ENCODE data around the gene ATP23. TPM values are rescaled to one million over a fixed set of nuclear protein-coding genes. Genes with fewer than 3 reads are reported as not detected.

ATP23 gene
- total and polyA plus RNA-seq, 10 of the 15 experiments (the other 5 are each of a cell fraction or from before 2014, with no cell fraction given) = 1.6 to 28.1 (median 15.1) TPM

GRCh38 chr12:57893431-57894353, 47.7 kb upstream of the ATP23 start (continued):
- no peak for TF ChIP-seq BACH1 (IDR thresholded peaks at IDR 0.05; ENCODE audit: borderline replicate concordance)
- TF ChIP-seq PML (IDR thresholded peaks at IDR 0.05; ENCODE audit: low read length) = no peak
- TF ChIP-seq IRF4 (IDR thresholded peaks at IDR 0.05; ENCODE audit: low read depth, low read length) = no peak
- no peak for TF ChIP-seq NRF1 (conservative IDR thresholded peaks at IDR 0.05; ENCODE audit: low read depth, low read length)
- no peak for TF ChIP-seq EZH2 (IDR thresholded peaks at IDR 0.05; ENCODE audit: borderline replicate concordance, control insufficient read depth, low read depth, low read length)
- peak in 1 of 2 experiments; percentile 33; a peak in 1 of 4 replicates for TF ChIP-seq IKZF2 (IDR thresholded peaks at IDR 0.05)
- peak; percentile 33; the same call in 1 of the 2 replicates for TF ChIP-seq RUNX3 (IDR thresholded peaks at IDR 0.05; ENCODE audit: low read length)
- no peak for TF ChIP-seq ZBTB11 (CRISPR knock-in tag; IDR thresholded peaks at IDR 0.05)
- TF ChIP-seq NKRF (conservative IDR thresholded peaks at IDR 0.05) = no peak
- TF ChIP-seq TCF3 (IDR thresholded peaks at IDR 0.05; ENCODE audit: borderline replicate concordance, insufficient read depth, low read depth, low read length) = no peak
- TF ChIP-seq ELK1 (IDR thresholded peaks at IDR 0.05; ENCODE audit: low read depth, low read length) = no peak
- TF ChIP-seq EP300 (IDR thresholded peaks at IDR 0.05; ENCODE audit: borderline replicate concordance in 1 of 2, control insufficient read depth in 1 of 2, low read depth in 2 of 2, low read length in 2 of 2) = no peak
- no peak for TF ChIP-seq E2F4 (IDR thresholded peaks at IDR 0.05; ENCODE audit: low read depth, low read length)
- TF ChIP-seq MYC (IDR thresholded peaks at IDR 0.05; ENCODE audit: insufficient read depth, insufficient read length, insufficient replicate concordance, low read length, severe bottlenecking) = no peak
- no peak for TF ChIP-seq FOS (IDR thresholded peaks at IDR 0.05; ENCODE audit: borderline replicate concordance, extremely low read depth, insufficient read length)
- no peak for TF ChIP-seq POU2F2 (IDR thresholded peaks at IDR 0.05; ENCODE audit: borderline replicate concordance, low read depth, low read length)
- TF ChIP-seq ETV6 (conservative IDR thresholded peaks at IDR 0.05 in 1 of 2, IDR thresholded peaks at IDR 0.05 in 1 of 2; ENCODE audit: borderline replicate concordance in 1 of 2, low read depth in 1 of 2) = 0 out of 4 replicates have a peak, but pooled peaks of 1 of the 2 experiments have one; percentile 9
- no peak for TF ChIP-seq TAF1 (IDR thresholded peaks at IDR 0.05; ENCODE audit: borderline replicate concordance, low read depth, low read length)
- TF ChIP-seq IKZF1 (conservative IDR thresholded peaks at IDR 0.05) = 0 out of 2 replicates have a peak, but pooled peaks have one; percentile 17
- no peak for TF ChIP-seq ESRRA (IDR thresholded peaks at IDR 0.05; ENCODE audit: low read length)
- TF ChIP-seq ZNF207 (IDR thresholded peaks at IDR 0.05; ENCODE audit: borderline replicate concordance) = no peak
